ENCODE measurements around the gene BDH1. TPM values are rescaled to one million over a fixed set of nuclear protein-coding genes. Genes with fewer than 3 reads are reported as not detected.

Gene BDH1
- total RNA-seq, 2 donors from 2014 or later, result 32.5 to 49.0 TPM

GRCh38 chr3:197498499-197499241, 57.1 kb downstream of the BDH1 start:
- no peak for TF ChIP-seq CTCF (conservative IDR thresholded peaks at IDR 0.05)
- Mint-ChIP-seq H3K36me3 (ENCODE audit: low read depth) (peaks cover 2% of the 10 kb centered on the region), H3K27me3 (ENCODE audit: insufficient read depth) (no peaks in the 10 kb centered on the region), H3K4me3 (no peak overlapping the region), H3K4me1 (no peaks in the 10 kb centered on the region), H3K9me3 (peaks cover 14% of the 10 kb centered on the region), H3K27ac (no peak overlapping the region)
- Histone ChIP-seq H3K9me3 (ENCODE audit: control insufficient read depth, low read length) (no peaks in the 10 kb centered on the region), H3K4me3 (ENCODE audit: low read length) (no peak overlapping the region), H3K36me3 (ENCODE audit: control insufficient read depth, insufficient read depth, low read length) (no peaks in the 10 kb centered on the region), H3K4me1 (ENCODE audit: control insufficient read depth, insufficient read depth, low read length) (no peaks in the 10 kb centered on the region), H3K27ac (ENCODE audit: low read depth, low read length) (no peak overlapping the region), H3K27me3 (ENCODE audit: control insufficient read depth, insufficient read depth, low read length, poor library complexity, severe bottlenecking) (no peaks in the 10 kb centered on the region), H3K9ac (ENCODE audit: extremely low read depth, low read length, poor library complexity, severe bottlenecking) (no peak overlapping the region)
- WGBS, 2 experiments (ENCODE audit: insufficient coverage in 1 of 2, insufficient read length in 1 of 2), result 93 to 94% methylated on average over 29 to 60 of the region's 60 CpGs
- DNase-seq, result no peak

GRCh38 chr3:197496746-197497125, 59.0 kb downstream of the BDH1 start:
- no peaks in the 10 kb centered on the region for H3K36me3 ChIP-seq (ENCODE audit: control insufficient read depth, insufficient read depth, low read length)
- no peak overlapping the region for H3K4me3 ChIP-seq (ENCODE audit: low read length)
- DNase-seq, result no peak
- Mint-ChIP-seq H3K27me3 (ENCODE audit: insufficient read depth) (peaks cover 2% of the 10 kb centered on the region), H3K36me3 (ENCODE audit: low read depth) (peaks cover 2% of the 10 kb centered on the region), H3K27ac (no peak overlapping the region), H3K4me3 (no peak overlapping the region), H3K9me3 (peaks cover 14% of the 10 kb centered on the region), H3K4me1 (no peaks in the 10 kb centered on the region)
- H3K27ac ChIP-seq (ENCODE audit: low read depth, low read length), result no peak overlapping the region
- H3K27me3 ChIP-seq (ENCODE audit: control insufficient read depth, insufficient read depth, low read length, poor library complexity, severe bottlenecking), result no peaks in the 10 kb centered on the region
- no peaks in the 10 kb centered on the region for H3K9me3 ChIP-seq (ENCODE audit: control insufficient read depth, low read length)
- H3K9ac ChIP-seq (ENCODE audit: extremely low read depth, low read length, poor library complexity, severe bottlenecking), result no peak overlapping the region
- TF ChIP-seq CTCF (conservative IDR thresholded peaks at IDR 0.05), result no peak
- WGBS, 2 experiments (ENCODE audit: insufficient coverage in 1 of 2, insufficient read length in 1 of 2), result 87 to 100% methylated on average over 1 of the region's 1 CpG
- H3K4me1 ChIP-seq (ENCODE audit: control insufficient read depth, insufficient read depth, low read length), result no peaks in the 10 kb centered on the region

- Histone ChIP-seq H3K27me3 (ENCODE audit: control insufficient read depth, insufficient read depth, low read length, poor library complexity, severe bottlenecking) (no peaks in the 10 kb centered on the region), H3K4me1 (ENCODE audit: control insufficient read depth, insufficient read depth, low read length) (no peaks in the 10 kb centered on the region), H3K4me3 (ENCODE audit: low read length) (no peak overlapping the region), H3K36me3 (ENCODE audit: control insufficient read depth, insufficient read depth, low read length) (no peaks in the 10 kb centered on the region), H3K9me3 (ENCODE audit: control insufficient read depth, low read length) (no peaks in the 10 kb centered on the region), H3K27ac (ENCODE audit: low read depth, low read length) (no peak overlapping the region), H3K9ac (ENCODE audit: extremely low read depth, low read length, poor library complexity, severe bottlenecking) (no peak overlapping the region)
- no peak overlapping the region for H3K27ac Mint-ChIP-seq
- no peaks in the 10 kb centered on the region for H3K4me1 Mint-ChIP-seq
- H3K9me3 Mint-ChIP-seq, result peaks cover 14% of the 10 kb centered on the region
- H3K27me3 Mint-ChIP-seq (ENCODE audit: insufficient read depth), result peaks cover 2% of the 10 kb centered on the region
- H3K36me3 Mint-ChIP-seq (ENCODE audit: low read depth), result peaks cover 2% of the 10 kb centered on the region
- WGBS, 2 experiments (ENCODE audit: insufficient coverage in 1 of 2, insufficient read length in 1 of 2), result 86 to 98% methylated on average over 5 to 9 of the region's 9 CpGs
- H3K4me3 Mint-ChIP-seq, result no peak overlapping the region
- no peak for DNase-seq
- no peak for TF ChIP-seq CTCF (conservative IDR thresholded peaks at IDR 0.05)
Measured at GRCh38 chr3:197495999-197496745, 59.6 kb downstream of the BDH1 start.

Measured in endodermal cell (in vitro differentiated cells).